Peyer's patch (tissue), 4 donors: ENCODE data around the gene CDK5.

ENCODE experiments used
- POLR2A ChIP-seq, 2 donors: fragments of 450-650 bp; IDR thresholded peaks; one replicate each; pipeline ENCODE4 v1.5.1; 2017; ENCODE audit warnings: antibody characterized with exemption in 2 of 2, mild to moderate bottlenecking in 2 of 2, moderate library complexity in 2 of 2
- TF ChIP-seq, protein P1 (sequence below), 6 experiments: fragments of 450-650 bp in 4 of 6; fragments of 200-600 bp in 2 of 6; sonication (generic) in 1 of 6; IDR thresholded peaks; one replicate each; pipeline ENCODE4 v1.5.1; 2017 to 2019; ENCODE audit warnings: antibody characterized with exemption in 6 of 6, mild to moderate bottlenecking in 3 of 6, moderate library complexity in 1 of 6

DNA sequence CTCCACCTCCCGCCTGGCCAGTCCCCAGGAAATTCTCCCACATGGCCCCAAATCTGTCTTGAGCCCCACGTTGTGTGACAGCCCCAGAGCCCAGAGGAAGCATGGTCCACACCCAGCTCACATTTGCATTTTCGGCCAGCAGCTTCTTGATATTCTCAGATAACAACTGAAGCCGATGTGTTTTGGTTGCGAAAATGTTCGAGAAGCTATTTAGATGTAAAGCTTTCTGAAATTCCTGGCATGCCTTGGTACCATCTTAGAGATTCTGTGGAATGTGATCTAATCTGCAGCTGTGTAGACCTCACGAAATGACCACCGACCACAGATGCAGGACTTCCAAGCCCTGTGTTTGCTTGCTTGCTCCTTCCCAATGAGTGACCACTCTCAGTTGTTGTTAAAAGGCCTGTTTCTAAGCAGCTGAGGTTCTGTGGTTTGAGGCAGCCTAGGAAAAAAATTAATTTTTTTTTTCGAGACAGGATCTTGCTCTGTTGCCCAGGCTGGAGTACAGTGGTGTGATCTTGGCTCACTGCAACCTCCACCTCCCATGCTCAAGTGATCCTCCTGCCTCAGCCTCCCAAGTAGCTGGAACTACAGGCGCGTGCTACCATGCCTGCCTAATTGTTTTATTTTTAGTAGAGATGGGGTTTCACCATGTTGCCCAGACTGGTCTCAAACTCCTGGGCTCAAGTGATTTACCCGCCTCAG lies 10.5 kb upstream of the CDK5 start:
- TF ChIP-seq POLR2A (IDR thresholded peaks at IDR 0.05) = no peak
- TF ChIP-seq, protein P1, sequence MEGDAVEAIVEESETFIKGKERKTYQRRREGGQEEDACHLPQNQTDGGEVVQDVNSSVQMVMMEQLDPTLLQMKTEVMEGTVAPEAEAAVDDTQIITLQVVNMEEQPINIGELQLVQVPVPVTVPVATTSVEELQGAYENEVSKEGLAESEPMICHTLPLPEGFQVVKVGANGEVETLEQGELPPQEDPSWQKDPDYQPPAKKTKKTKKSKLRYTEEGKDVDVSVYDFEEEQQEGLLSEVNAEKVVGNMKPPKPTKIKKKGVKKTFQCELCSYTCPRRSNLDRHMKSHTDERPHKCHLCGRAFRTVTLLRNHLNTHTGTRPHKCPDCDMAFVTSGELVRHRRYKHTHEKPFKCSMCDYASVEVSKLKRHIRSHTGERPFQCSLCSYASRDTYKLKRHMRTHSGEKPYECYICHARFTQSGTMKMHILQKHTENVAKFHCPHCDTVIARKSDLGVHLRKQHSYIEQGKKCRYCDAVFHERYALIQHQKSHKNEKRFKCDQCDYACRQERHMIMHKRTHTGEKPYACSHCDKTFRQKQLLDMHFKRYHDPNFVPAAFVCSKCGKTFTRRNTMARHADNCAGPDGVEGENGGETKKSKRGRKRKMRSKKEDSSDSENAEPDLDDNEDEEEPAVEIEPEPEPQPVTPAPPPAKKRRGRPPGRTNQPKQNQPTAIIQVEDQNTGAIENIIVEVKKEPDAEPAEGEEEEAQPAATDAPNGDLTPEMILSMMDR (IDR thresholded peaks at IDR 0.05) = no peak
